CD14-positive monocyte (primary cell): ENCODE results near the gene ADAMTS17. TPM values are rescaled to one million over a fixed set of nuclear protein-coding genes. Genes with fewer than 3 reads are reported as not detected.

Source experiments
- DNase-seq, 3 donors: peaks; one replicate each; pipeline ENCODE4 v3.0.0-alpha.2; 2011 to 2022
- H2AFZ ChIP-seq: 2 replicates; pipeline ENCODE4 v1.6.0; 2012; ENCODE audit warnings: mild to moderate bottlenecking, low read depth, low read length, inconsistent platforms; ENCODE audit not compliant: insufficient read depth, poor library complexity, severe bottlenecking
- H3K27ac ChIP-seq, 2 donors: 1 replicate in 1 of 2; 2 replicates in 1 of 2; pipeline ENCODE4 v1.5.1; 2012 to 2013; ENCODE audit warnings: low read length in 2 of 2, control low read depth in 1 of 2, inconsistent platforms in 1 of 2, low read depth in 1 of 2, mild to moderate bottlenecking in 1 of 2
- H3K27me3 ChIP-seq, 2 donors: one replicate each; pipeline versions ENCODE4 v1.6.0 to v1.6.1; 2011 to 2013; ENCODE audit warnings: low read length in 2 of 2; ENCODE audit not compliant: control insufficient read depth in 2 of 2, insufficient read depth in 2 of 2
- H3K36me3 ChIP-seq, 2 donors: replicated peaks in 1 of 2; 1 replicate in 1 of 2; 2 replicates in 1 of 2; pipeline versions ENCODE4 v1.5.1 to v1.6.1; 2012 to 2013; ENCODE audit warnings: low read length in 2 of 2, control low read depth in 1 of 2, inconsistent platforms in 1 of 2, mild to moderate bottlenecking in 1 of 2; ENCODE audit not compliant: insufficient read depth in 2 of 2, control insufficient read depth in 1 of 2
- H3K4me1 ChIP-seq, 2 donors: 1 replicate in 1 of 2; 2 replicates in 1 of 2; pipeline versions ENCODE4 v1.5.1 to v1.6.1; 2012 to 2013; ENCODE audit warnings: low read length in 2 of 2, control low read depth in 1 of 2, inconsistent platforms in 1 of 2, mild to moderate bottlenecking in 1 of 2, moderate library complexity in 1 of 2; ENCODE audit not compliant: insufficient read depth in 2 of 2, control insufficient read depth in 1 of 2
- H3K4me2 ChIP-seq: replicated peaks from 2 replicates; pipeline ENCODE3; 2012; ENCODE audit warnings: low read length, moderate library complexity, mild to moderate bottlenecking; ENCODE audit not compliant: poor library complexity, severe bottlenecking; ENCODE audit errors: extremely low read depth
- H3K4me3 ChIP-seq, 3 experiments: fragments of 200-600 bp in 1 of 3; sonication (generic) in 1 of 3; replicated peaks in 1 of 3; 1 replicate in 2 of 3; 2 replicates in 1 of 3; pipeline ENCODE4 v1.5.1; 2011 to 2013; ENCODE audit warnings: low read length in 3 of 3, mild to moderate bottlenecking in 3 of 3, control low read depth in 2 of 3, low read depth in 2 of 3, inconsistent platforms in 1 of 3, moderate library complexity in 1 of 3
- H3K79me2 ChIP-seq: 2 replicates; pipeline ENCODE4 v1.6.0; 2012; ENCODE audit warnings: mild to moderate bottlenecking, control low read depth, inconsistent platforms, low read length, moderate library complexity; ENCODE audit not compliant: insufficient read depth
- H3K9ac ChIP-seq: 2 replicates; pipeline ENCODE4 v1.6.0; 2017; ENCODE audit warnings: low read length, mild to moderate bottlenecking; ENCODE audit not compliant: insufficient read depth, poor library complexity, severe bottlenecking
- H3K9me3 ChIP-seq, 2 donors: replicated peaks in 1 of 2; 1 replicate in 1 of 2; 2 replicates in 1 of 2; pipeline versions ENCODE4 v1.5.1 to v1.6.1; 2012 to 2013; ENCODE audit warnings: low read length in 2 of 2, control low read depth in 1 of 2; ENCODE audit not compliant: control insufficient read depth in 1 of 2, insufficient read depth in 1 of 2
- H4K20me1 ChIP-seq: 2 replicates; pipeline ENCODE4 v1.6.0; 2012; ENCODE audit warnings: mild to moderate bottlenecking, low read length, control low read depth, moderate library complexity; ENCODE audit not compliant: insufficient read depth
- H3K27ac Mint-ChIP-seq, 7 donors: one replicate each; pipeline ENCODE4 v1.8.0; 2020; ENCODE audit warnings: mild to moderate bottlenecking in 7 of 7, mixed read lengths in 7 of 7, moderate library complexity in 6 of 7, inconsistent platforms in 2 of 7
- H3K27me3 Mint-ChIP-seq, 3 donors: one replicate each; pipeline ENCODE4 v1.8.0; 2021 to 2022; ENCODE audit warnings: low read depth in 3 of 3, mild to moderate bottlenecking in 3 of 3, mixed read lengths in 3 of 3, moderate library complexity in 3 of 3, inconsistent platforms in 1 of 3
- H3K36me3 Mint-ChIP-seq, 2 donors: one replicate each; pipeline ENCODE4 v1.8.0; 2020; ENCODE audit warnings: mixed read lengths in 2 of 2, inconsistent platforms in 1 of 2, mild to moderate bottlenecking in 1 of 2
- H3K4me1 Mint-ChIP-seq: one replicate; pipeline ENCODE4 v1.8.0; 2020; ENCODE audit warnings: mild to moderate bottlenecking, mixed read lengths
- H3K4me3 Mint-ChIP-seq, 2 donors: one replicate each; pipeline ENCODE4 v1.8.0; 2020; ENCODE audit warnings: mild to moderate bottlenecking in 2 of 2, mixed read lengths in 2 of 2, moderate library complexity in 1 of 2
- H3K9me3 Mint-ChIP-seq, 7 donors: one replicate each; pipeline ENCODE4 v1.8.0; 2020 to 2022; ENCODE audit warnings: mixed read lengths in 7 of 7, mild to moderate bottlenecking in 6 of 7, moderate library complexity in 6 of 7, inconsistent platforms in 2 of 7
- CTCF ChIP-seq: fragments of 200-600 bp; IDR thresholded peaks from one replicate; pipeline ENCODE4 v1.8.0; 2022; ENCODE audit warnings: antibody characterized with exemption, mild to moderate bottlenecking
- WGBS: methylation state at CpG from one replicate; pipeline ENCODE4 v1.1.5; 2013; ENCODE audit warnings: missing lambda C conversion rate; ENCODE audit not compliant: insufficient coverage; 5-methylcytosine and 5-hydroxymethylcytosine counted together
- intact Hi-C, 2 donors: fragments of 100-400 bp; cut with micrococcal nuclease; formaldehyde crosslinking; loops; one replicate each; pipeline versions ENCODE4 v1.15.0 to v1.15.1; 2023
- polyA plus RNA-seq, 3 donors: library from polyadenylated mRNA; depleted of rRNA in 1 of 3; unstranded in 2 of 3; stranded (reverse) in 1 of 3; fragments of 300-500 nt in 2 of 3; fragments of >200 nt in 1 of 3; fragmentation: Illumina TruSeq in 2 of 3; gene quantifications; 1 replicate in 2 of 3; 2 replicates in 1 of 3; pipeline ENCODE4 v1.2.3, GENCODE V29; 2012 to 2021

ADAMTS17 gene
- polyA plus RNA-seq, 3 donors = 0.03 to 0.25 TPM; not detected in 1

DNA sequence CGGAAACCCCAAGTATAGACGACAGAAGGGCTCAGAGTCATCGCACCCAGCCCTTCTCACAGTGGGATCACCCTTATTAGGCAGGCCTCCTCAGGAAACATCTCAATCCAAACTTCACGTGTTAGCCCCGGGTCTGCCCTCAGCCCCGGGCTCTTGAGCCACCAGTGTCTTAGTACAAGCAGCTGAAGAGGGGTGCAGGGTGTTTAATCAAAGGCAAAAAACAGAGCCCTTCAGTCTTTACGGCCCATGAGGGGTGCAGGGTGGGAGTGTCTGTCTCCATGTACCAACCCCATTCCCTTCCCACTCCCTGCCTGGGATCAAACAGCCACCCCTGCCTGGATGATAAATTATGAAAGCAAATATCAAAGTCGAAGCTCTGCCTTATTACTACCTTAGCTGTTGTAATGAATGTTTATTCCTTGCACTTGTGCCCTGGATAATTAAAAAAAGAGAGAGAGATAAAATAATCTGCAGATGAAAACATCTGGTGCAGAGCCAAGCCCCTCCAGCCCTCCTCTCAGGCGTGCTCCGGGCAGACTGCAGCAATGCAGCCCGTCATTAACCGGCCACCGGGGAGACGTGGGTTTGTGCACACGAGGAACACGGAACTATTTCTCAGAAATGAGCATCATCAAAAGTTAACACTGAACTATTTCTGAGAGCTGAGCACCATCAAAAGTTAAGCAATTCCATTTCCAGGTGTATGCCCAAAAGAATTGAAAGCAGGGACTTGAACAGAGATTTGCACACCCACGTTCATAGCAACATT is 64.5 kb downstream of the ADAMTS17 start:
- Histone ChIP-seq H3K9me3 (peaks cover 23 to 24% of the 10 kb centered on the region in 2 donors), H3K9ac (no peak overlapping the region), H4K20me1 (no peaks in the 10 kb centered on the region), H2AFZ (no peak overlapping the region), H3K4me3 (no peak overlapping the region), H3K27me3 (no peaks in the 10 kb centered on the region), H3K4me1 (no peaks in the 10 kb centered on the region), H3K4me2 (no peak overlapping the region), H3K27ac (no peak overlapping the region), H3K36me3 (no peaks in the 10 kb centered on the region), H3K79me2 (no peaks in the 10 kb centered on the region)
- no peak for TF ChIP-seq CTCF
- Mint-ChIP-seq H3K9me3 (peaks cover 15 to 45% (median 24%) of the 10 kb centered on the region in 7 donors), H3K27me3 (peaks cover 0 to 2% (median 2%) of the 10 kb centered on the region in 3 donors), H3K27ac (no peak overlapping the region), H3K4me1 (no peaks in the 10 kb centered on the region), H3K36me3 (no peaks in the 10 kb centered on the region), H3K4me3 (no peak overlapping the region)
- intact Hi-C loops = no loop called here
- WGBS = 80% methylated on average over 14 of the region's 17 CpGs
- DNase-seq = no peak

GRCh38 chr15:100276506-100276905 is 65.3 kb downstream of the ADAMTS17 start:
- WGBS = no CpG with 5 or more reads among the region's 8 CpGs
- no peak for DNase-seq
- Histone ChIP-seq H3K79me2 (no peaks in the 10 kb centered on the region), H3K4me3 (no peak overlapping the region), H3K27me3 (no peaks in the 10 kb centered on the region), H3K9me3 (peaks cover 19 to 22% of the 10 kb centered on the region in 2 donors), H2AFZ (no peak overlapping the region), H4K20me1 (no peaks in the 10 kb centered on the region), H3K4me1 (no peaks in the 10 kb centered on the region), H3K9ac (no peak overlapping the region), H3K27ac (no peak overlapping the region), H3K4me2 (no peak overlapping the region), H3K36me3 (no peaks in the 10 kb centered on the region)
- H3K27ac Mint-ChIP-seq = no peak overlapping the region
- TF ChIP-seq CTCF = no peak
- no peaks in the 10 kb centered on the region for H3K4me1 Mint-ChIP-seq
- peaks cover 15 to 38% (median 24%) of the 10 kb centered on the region in 7 donors for H3K9me3 Mint-ChIP-seq
- no peaks in the 10 kb centered on the region for H3K36me3 Mint-ChIP-seq
- no peak overlapping the region for H3K4me3 Mint-ChIP-seq
- intact Hi-C loops = no loop called here
- peaks cover 0 to 2% (median 2%) of the 10 kb centered on the region in 3 donors for H3K27me3 Mint-ChIP-seq
